Measurements from ENCODE around the gene STK32B. TPM values are rescaled to one million over a fixed set of nuclear protein-coding genes. Genes with fewer than 3 reads are reported as not detected.

The STK32B gene
- total RNA-seq, 3 donors from 2014 or later, result 2.2 to 5.0 (median 4.6) TPM

GRCh38 chr4:5079581-5079980 lies 28.3 kb downstream of the STK32B start:
- H3K27ac ChIP-seq, result no peak overlapping the region
- H3K4me1 ChIP-seq, result no peaks in the 10 kb centered on the region
- DNase-seq (ENCODE audit: low spot score in 2 of 2), result no peak
- intact Hi-C loops (cut with DNase I; ENCODE audit: low total_unique reads), result no loop called here
- H3K27me3 ChIP-seq, result no peaks in the 10 kb centered on the region
- peaks cover 0 to 24% of the 10 kb centered on the region in 2 donors for H3K9me3 ChIP-seq
- H3K4me3 ChIP-seq, result no peak overlapping the region
- no peaks in the 10 kb centered on the region for H3K36me3 ChIP-seq
- no peak for TF ChIP-seq CTCF (IDR thresholded peaks at IDR 0.05)
- TF ChIP-seq POLR2A (IDR thresholded peaks at IDR 0.05), result no peak
- TF ChIP-seq POLR2AphosphoS5 (IDR thresholded peaks at IDR 0.05), result no peak

- intact Hi-C loops (cut with DNase I; ENCODE audit: low total_unique reads), result no loop called here
- Histone ChIP-seq H3K27ac (no peak overlapping the region), H3K36me3 (no peaks in the 10 kb centered on the region), H3K27me3 (no peaks in the 10 kb centered on the region), H3K4me1 (no peaks in the 10 kb centered on the region), H3K9me3 (peaks cover 0 to 34% of the 10 kb centered on the region in 2 donors), H3K4me3 (no peak overlapping the region)
- DNase-seq (ENCODE audit: low spot score in 2 of 2), result no peak
- no peak for TF ChIP-seq CTCF (IDR thresholded peaks at IDR 0.05)
- no peak for TF ChIP-seq POLR2AphosphoS5 (IDR thresholded peaks at IDR 0.05)
- TF ChIP-seq POLR2A (IDR thresholded peaks at IDR 0.05), result no peak
Observed at GRCh38 chr4:5081441-5081999, 30.2 kb downstream of the STK32B start.

- no peak for DNase-seq (ENCODE audit: low spot score in 2 of 2)
- Histone ChIP-seq H3K4me3 (no peak overlapping the region), H3K9me3 (peaks cover 0 to 40% of the 10 kb centered on the region in 2 donors), H3K27ac (no peak overlapping the region), H3K27me3 (no peaks in the 10 kb centered on the region), H3K36me3 (no peaks in the 10 kb centered on the region), H3K4me1 (no peaks in the 10 kb centered on the region)
- no peak for TF ChIP-seq POLR2A (IDR thresholded peaks at IDR 0.05)
- TF ChIP-seq POLR2AphosphoS5 (IDR thresholded peaks at IDR 0.05), result no peak
- TF ChIP-seq CTCF (IDR thresholded peaks at IDR 0.05), result no peak
- intact Hi-C loops (cut with DNase I; ENCODE audit: low total_unique reads), result no loop called here
Observed at GRCh38 chr4:5082376-5082775, 31.1 kb downstream of the STK32B start.

- Histone ChIP-seq H3K4me3 (no peak overlapping the region), H3K4me1 (no peaks in the 10 kb centered on the region), H3K9me3 (peaks cover 0 to 52% of the 10 kb centered on the region in 2 donors), H3K36me3 (no peaks in the 10 kb centered on the region), H3K27ac (no peak overlapping the region), H3K27me3 (no peaks in the 10 kb centered on the region)
- TF ChIP-seq POLR2A (IDR thresholded peaks at IDR 0.05) (no peak), CTCF (IDR thresholded peaks at IDR 0.05) (no peak), POLR2AphosphoS5 (IDR thresholded peaks at IDR 0.05) (no peak)
- intact Hi-C loops (cut with DNase I; ENCODE audit: low total_unique reads), result loop anchor here (5.0 kb wide), 1 partner anchor 603 kb away; no protein-coding TSS in a partner anchor
- no peak for DNase-seq (ENCODE audit: low spot score in 2 of 2)
Observed at GRCh38 chr4:5084911-5085475, 33.7 kb downstream of the STK32B start.

- Histone ChIP-seq H3K36me3 (no peaks in the 10 kb centered on the region), H3K9me3 (peaks cover 0 to 40% of the 10 kb centered on the region in 2 donors), H3K27ac (no peak overlapping the region), H3K4me3 (no peak overlapping the region), H3K4me1 (no peaks in the 10 kb centered on the region), H3K27me3 (no peaks in the 10 kb centered on the region)
- TF ChIP-seq POLR2A (IDR thresholded peaks at IDR 0.05) (no peak), POLR2AphosphoS5 (IDR thresholded peaks at IDR 0.05) (no peak), CTCF (IDR thresholded peaks at IDR 0.05) (no peak)
- DNase-seq (ENCODE audit: low spot score in 2 of 2), result no peak
- intact Hi-C loops (cut with DNase I; ENCODE audit: low total_unique reads), result loop anchor here (5.0 kb wide), 1 partner anchor 604 kb away; no protein-coding TSS in a partner anchor
Observed at GRCh38 chr4:5086535-5086934, 35.3 kb downstream of the STK32B start.
